T follicular helper cell (primary cell): ENCODE results near the gene ATP6V1B1.

ENCODE experiments used
- DNase-seq: peaks from one replicate; pipeline ENCODE4 v3.0.0-alpha.2; 2020; ENCODE audit warnings: low read depth
- total RNA-seq, 2 experiments: gene quantifications; one replicate each; lab custom pipeline; 2026; lab: John Stamatoyannopoulos, UW

Gene ATP6V1B1
- 0 reads per million in 2 experiments for total RNA-seq

- no peak for DNase-seq
Measured at GRCh38 chr2:70935468-70936164, at the start of gene ATP6V1B1. TSS of gene ATP6V1B1 (plus strand) at chr2:70935900. CDS start at chr2:70935955, 55 bp downstream.

- DNase-seq = no peak
Measured at GRCh38 chr2:70886541-70886987, 49.1 kb upstream of the ATP6V1B1 start.

GRCh38 chr2:70887208-70887549 is 48.5 kb upstream of the ATP6V1B1 start:
- no peak for DNase-seq

GRCh38 chr2:70887550-70888246 is 48.0 kb upstream of the ATP6V1B1 start:
- no peak for DNase-seq

GRCh38 chr2:70888366-70888922 is 47.3 kb upstream of the ATP6V1B1 start:
- DNase-seq = no peak

GRCh38 chr2:70888923-70889715 is 46.6 kb upstream of the ATP6V1B1 start:
- no peak for DNase-seq

GRCh38 chr2:70889716-70890037 is 46.0 kb upstream of the ATP6V1B1 start:
- no peak for DNase-seq

GRCh38 chr2:70890469-70891065 is 45.1 kb upstream of the ATP6V1B1 start:
- DNase-seq = no peak

- DNase-seq = no peak
Measured at GRCh38 chr2:70891572-70892357, 43.9 kb upstream of the ATP6V1B1 start.

- DNase-seq = no peak
Measured at GRCh38 chr2:70892750-70893149, 43.0 kb upstream of the ATP6V1B1 start.

- DNase-seq = no peak
Measured at GRCh38 chr2:70893186-70893585, 42.5 kb upstream of the ATP6V1B1 start.

- DNase-seq = no peak
Measured at GRCh38 chr2:70894765-70895164, 40.9 kb upstream of the ATP6V1B1 start.

- no peak for DNase-seq
Measured at GRCh38 chr2:70895249-70895648, 40.5 kb upstream of the ATP6V1B1 start.

GRCh38 chr2:70895998-70896764 is 39.5 kb upstream of the ATP6V1B1 start:
- no peak for DNase-seq

GRCh38 chr2:70896765-70897202 is 38.9 kb upstream of the ATP6V1B1 start:
- no peak for DNase-seq

GRCh38 chr2:70897203-70897976 is 38.3 kb upstream of the ATP6V1B1 start:
- no peak for DNase-seq

- DNase-seq = no peak
Measured at GRCh38 chr2:70897977-70898226, 37.8 kb upstream of the ATP6V1B1 start.

- DNase-seq = no peak
Measured at GRCh38 chr2:70898363-70899240, 37.1 kb upstream of the ATP6V1B1 start.
